Ovary (tissue), 3 donors: ENCODE results near the gene TBX4.

Experiments used
- POLR2A ChIP-seq: fragments of 450-650 bp; IDR thresholded peaks from one replicate; pipeline ENCODE4 v1.6.1; 2017; ENCODE audit warnings: antibody characterized with exemption, mild to moderate bottlenecking, moderate library complexity
- TF ChIP-seq, protein P1 (sequence below), 3 donors: fragments of 450-650 bp in 2 of 3; fragments of 200-600 bp in 1 of 3; IDR thresholded peaks; one replicate each; pipeline versions ENCODE4 v1.5.1 to v1.8.0; 2016 to 2022; ENCODE audit warnings: antibody characterized with exemption in 3 of 3, mild to moderate bottlenecking in 1 of 3
- donor health status: DM: no; HTN: no; CAD: no.

DNA sequence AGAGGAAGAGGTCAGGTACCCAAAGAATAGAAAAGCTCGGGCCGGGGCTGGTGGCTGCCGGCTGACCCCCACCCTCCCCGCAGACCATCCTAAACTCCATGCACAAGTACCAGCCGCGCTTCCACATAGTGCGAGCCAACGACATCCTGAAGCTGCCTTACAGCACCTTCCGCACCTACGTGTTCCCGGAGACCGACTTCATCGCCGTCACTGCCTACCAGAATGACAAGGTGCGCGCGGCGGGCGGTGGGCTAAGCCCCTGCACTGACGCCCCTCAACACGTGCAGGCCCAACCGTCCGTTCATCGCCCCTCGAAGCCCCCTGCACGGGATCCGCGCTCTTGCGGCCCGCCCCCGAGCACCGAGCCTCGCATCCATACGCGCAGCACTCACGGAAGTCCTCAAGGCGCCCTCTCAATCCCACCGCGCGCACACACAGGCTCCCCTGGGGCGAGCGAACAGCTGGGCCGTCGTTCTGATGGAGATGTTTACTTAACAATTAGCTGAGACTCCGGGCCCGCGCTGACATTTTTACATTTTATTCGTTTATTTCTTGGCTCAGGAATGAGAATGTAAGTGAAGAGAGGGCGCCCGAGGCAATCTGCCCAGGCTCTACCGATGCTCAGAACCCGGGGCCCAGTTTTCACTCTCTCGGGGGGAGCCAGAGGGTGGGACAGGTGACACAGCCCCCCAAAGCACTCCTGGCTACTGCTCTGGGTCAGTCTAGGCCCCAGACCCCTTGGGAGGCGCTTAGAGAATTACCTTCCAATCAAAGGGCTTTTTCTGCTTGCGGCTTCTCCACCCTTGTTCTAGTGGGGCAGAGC, 49.0 kb upstream of the TBX4 start:
- TF ChIP-seq, protein P1, sequence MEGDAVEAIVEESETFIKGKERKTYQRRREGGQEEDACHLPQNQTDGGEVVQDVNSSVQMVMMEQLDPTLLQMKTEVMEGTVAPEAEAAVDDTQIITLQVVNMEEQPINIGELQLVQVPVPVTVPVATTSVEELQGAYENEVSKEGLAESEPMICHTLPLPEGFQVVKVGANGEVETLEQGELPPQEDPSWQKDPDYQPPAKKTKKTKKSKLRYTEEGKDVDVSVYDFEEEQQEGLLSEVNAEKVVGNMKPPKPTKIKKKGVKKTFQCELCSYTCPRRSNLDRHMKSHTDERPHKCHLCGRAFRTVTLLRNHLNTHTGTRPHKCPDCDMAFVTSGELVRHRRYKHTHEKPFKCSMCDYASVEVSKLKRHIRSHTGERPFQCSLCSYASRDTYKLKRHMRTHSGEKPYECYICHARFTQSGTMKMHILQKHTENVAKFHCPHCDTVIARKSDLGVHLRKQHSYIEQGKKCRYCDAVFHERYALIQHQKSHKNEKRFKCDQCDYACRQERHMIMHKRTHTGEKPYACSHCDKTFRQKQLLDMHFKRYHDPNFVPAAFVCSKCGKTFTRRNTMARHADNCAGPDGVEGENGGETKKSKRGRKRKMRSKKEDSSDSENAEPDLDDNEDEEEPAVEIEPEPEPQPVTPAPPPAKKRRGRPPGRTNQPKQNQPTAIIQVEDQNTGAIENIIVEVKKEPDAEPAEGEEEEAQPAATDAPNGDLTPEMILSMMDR (IDR thresholded peaks at IDR 0.05): no peak
- no peak for TF ChIP-seq POLR2A
